Urinary bladder (tissue), 4 donors: Measurements from ENCODE around the gene ITGB1. TPM values are rescaled to one million over a fixed set of nuclear protein-coding genes. Genes with fewer than 3 reads are reported as not detected.
A peak's percentile ranks its signal among the peaks of the same experiment; 100 is the strongest.

Source experiments
- DNase-seq: peaks from one replicate; pipeline ENCODE4 v3.0.0-alpha.2; 2015; ENCODE audit errors: extremely low spot score
- H3K27ac ChIP-seq: one replicate; pipeline ENCODE4 v1.5.1; 2013; ENCODE audit warnings: low read depth, mild to moderate bottlenecking, moderate library complexity
- H3K36me3 ChIP-seq: one replicate; pipeline ENCODE4 v1.6.1; 2013; ENCODE audit warnings: mild to moderate bottlenecking, moderate library complexity; ENCODE audit not compliant: insufficient read depth
- H3K4me1 ChIP-seq: one replicate; pipeline ENCODE4 v1.6.1; 2013; ENCODE audit warnings: mild to moderate bottlenecking, moderate library complexity; ENCODE audit not compliant: insufficient read depth
- H3K4me3 ChIP-seq: one replicate; pipeline ENCODE4 v1.5.1; 2013; ENCODE audit warnings: low read depth, low read length
- WGBS: extraction: QIAGEN DNeasy Blood & Tissue Kit; methylation state at CpG from one replicate; pipeline ENCODE4 v1.1.7; 2013; 5-methylcytosine and 5-hydroxymethylcytosine counted together
- polyA plus RNA-seq: library from polyadenylated mRNA; stranded (reverse); fragments of 200-250 nt; gene quantifications from one replicate; pipeline ENCODE4 v1.2.3, GENCODE V29; 2013
- total RNA-seq: library from RNA; depleted of rRNA; stranded (reverse); fragments of >200 nt; gene quantifications from one replicate; pipeline ENCODE4 v1.2.3, GENCODE V29; 2014
- donor health status: healthy with polysubstance abuse.
- donor health status: healthy.

The ITGB1 gene
- total and polyA plus RNA-seq, 2 donors = 527 to 1,010 TPM

GRCh38 chr10:32955790-32956189 lies 2.2 kb downstream of the ITGB1 start:
- 16% methylated on average over 1 of the region's 1 CpG for WGBS
- no peak overlapping the region for H3K4me3 ChIP-seq
- no peaks in the 10 kb centered on the region for H3K4me1 ChIP-seq
- no peak overlapping the region for H3K27ac ChIP-seq
- no peaks in the 10 kb centered on the region for H3K36me3 ChIP-seq
- no peak for DNase-seq

DNA sequence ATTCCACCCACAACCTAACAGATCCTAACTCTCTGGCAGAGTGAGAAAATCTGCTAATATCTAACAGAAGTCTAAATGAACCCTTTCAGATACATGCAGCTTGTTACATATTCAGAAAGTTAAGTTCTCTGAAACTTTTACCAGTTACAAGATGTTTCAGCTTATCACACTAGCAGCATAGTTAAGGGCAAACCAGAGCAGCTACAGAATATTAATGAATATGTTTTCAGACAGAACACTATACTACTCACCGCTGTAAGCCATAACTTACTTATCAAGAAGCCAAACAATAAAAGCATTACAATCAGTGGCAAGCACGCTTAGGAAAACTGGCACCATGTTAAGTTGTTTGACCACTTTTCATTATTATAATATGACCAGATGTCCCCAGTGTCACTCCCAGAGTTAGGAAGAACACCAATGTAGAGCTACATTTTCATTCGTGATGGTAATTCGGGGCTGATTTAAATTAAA lies 2.7 kb downstream of the ITGB1 start:
- Histone ChIP-seq H3K4me1 (no peaks in the 10 kb centered on the region), H3K27ac (no peak overlapping the region), H3K4me3 (peak overlapping the region; percentile 18), H3K36me3 (no peaks in the 10 kb centered on the region)
- 33% methylated on average over 4 of the region's 4 CpGs for WGBS
- DNase-seq = no peak

DNA sequence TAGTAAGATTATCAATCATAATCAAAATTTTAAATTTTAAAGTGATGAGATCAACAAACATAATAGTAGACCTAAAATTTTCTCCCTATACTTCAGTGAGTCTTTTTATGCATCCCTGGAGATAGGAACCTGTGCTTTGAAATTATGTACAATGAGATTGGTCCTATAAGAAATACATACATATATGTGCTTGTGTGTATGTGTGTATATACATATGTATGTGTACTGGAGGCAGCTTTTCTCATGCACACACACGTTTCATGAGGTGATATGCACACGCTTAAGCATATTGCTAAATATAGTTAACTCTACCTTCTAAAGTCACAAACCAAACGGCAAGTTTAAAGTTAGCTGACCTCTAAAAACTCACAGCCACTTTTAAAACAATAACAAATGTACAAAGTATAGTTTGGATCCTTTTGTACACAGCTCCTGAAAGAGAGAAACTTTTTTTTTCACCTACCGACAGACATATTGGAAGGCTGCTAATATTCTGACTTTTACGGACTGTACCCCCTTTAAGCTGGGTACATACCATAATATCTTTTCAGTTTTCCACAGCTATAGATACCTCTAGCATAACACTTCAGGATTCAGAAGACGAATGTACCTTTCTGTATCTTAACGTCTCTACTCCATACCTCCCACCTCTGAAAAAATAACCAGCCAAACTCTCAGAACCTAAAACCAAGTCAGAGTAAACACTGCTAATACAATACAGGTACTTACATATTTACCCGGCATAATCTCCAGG lies 3.3 kb downstream of the ITGB1 start:
- H3K4me3 ChIP-seq = peak overlapping the region; percentile 18
- H3K27ac ChIP-seq = no peak overlapping the region
- no peak for DNase-seq
- WGBS = 37% methylated on average over 8 of the region's 8 CpGs
- H3K4me1 ChIP-seq = no peaks in the 10 kb centered on the region
- no peaks in the 10 kb centered on the region for H3K36me3 ChIP-seq

DNA sequence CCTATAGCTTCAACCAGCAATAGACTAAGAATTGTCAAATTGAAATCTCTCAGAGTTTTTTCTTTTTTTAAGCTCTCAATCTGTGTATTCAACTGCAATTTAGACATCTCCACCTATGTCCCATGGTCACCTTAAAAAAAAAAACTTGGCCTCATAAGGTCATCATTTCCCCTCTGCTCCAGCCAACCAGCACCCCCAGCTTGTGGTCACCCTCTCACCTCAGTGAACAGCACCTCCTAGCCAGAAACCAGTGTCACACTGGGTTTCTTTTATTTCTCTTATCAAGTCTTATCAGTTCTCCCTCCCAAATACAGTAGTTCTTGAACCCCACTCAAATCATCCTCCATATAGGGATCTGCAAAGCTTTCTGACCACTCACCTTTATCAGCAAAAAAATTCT lies 4.0 kb downstream of the ITGB1 start:
- Histone ChIP-seq H3K27ac (no peak overlapping the region), H3K4me3 (no peak overlapping the region), H3K4me1 (no peaks in the 10 kb centered on the region), H3K36me3 (no peaks in the 10 kb centered on the region)
- no peak for DNase-seq

DNA sequence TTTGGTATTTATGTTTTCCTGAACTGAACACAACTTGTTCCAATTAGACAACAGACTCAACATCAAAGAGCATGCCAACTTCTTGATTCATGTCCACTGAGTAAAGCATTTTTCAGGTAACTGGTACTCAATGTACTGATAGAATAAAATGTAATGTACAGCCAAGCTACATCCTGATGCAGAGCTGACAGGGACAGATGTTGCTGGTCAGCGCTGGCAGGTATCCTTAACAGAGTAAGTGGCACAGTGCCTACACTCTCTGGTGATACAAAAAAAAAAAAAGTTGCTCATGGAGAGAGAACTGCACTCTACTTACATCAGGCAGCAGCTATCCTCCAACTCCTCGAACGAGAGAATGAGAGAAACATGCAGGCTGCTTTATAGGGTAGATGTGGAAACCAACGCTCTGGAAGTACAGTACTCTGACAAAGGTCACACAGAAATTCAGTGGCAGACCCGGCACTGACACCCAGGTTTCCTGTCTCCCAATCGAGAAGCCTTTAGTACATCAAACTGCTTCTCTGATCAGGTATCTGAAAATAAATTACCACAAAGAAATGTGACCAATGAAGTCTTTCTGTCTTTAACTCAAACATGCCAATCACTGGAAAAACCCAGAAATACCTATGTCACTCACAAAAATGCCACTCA lies 4.6 kb downstream of the ITGB1 start:
- no peak overlapping the region for H3K27ac ChIP-seq
- DNase-seq = no peak
- H3K4me3 ChIP-seq = no peak overlapping the region
- no peaks in the 10 kb centered on the region for H3K4me1 ChIP-seq
- 33% methylated on average over 6 of the region's 6 CpGs for WGBS
- no peaks in the 10 kb centered on the region for H3K36me3 ChIP-seq

DNA sequence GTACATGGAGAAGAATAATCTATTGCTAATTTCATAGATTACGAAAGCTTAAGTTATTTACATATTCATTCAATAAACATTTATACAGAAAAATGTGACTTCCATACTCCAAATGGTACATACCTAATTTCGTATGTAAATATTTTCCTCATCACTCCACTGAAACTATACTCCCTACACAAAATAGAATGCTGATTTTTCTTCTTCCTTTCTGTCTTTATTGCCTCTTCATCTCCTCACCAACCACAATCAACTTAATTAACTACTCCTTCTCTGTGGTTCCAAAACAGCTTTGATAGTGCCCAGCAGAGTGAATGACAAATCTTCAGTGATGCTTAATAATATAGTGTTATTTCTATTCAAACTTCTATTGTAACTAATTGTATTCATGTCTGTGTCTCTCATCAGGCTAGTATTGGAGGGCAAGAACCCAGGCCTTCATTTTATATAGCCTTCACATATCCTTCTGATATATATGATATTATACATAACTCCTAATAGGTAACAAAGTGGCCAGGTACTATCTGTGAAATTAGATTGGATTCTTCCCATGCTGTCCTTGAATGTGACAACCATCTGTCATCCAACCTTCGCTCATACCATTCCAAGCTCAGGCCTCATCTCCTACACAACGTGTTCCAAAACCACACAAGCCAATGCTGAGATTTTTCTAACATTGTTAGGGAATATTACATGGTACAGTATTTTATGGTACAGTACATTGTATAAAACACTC lies 5.3 kb downstream of the ITGB1 start:
- no peaks in the 10 kb centered on the region for H3K4me1 ChIP-seq
- no peak for DNase-seq
- H3K4me3 ChIP-seq = no peak overlapping the region
- H3K36me3 ChIP-seq = no peaks in the 10 kb centered on the region
- WGBS = 77% methylated on average over 4 of the region's 4 CpGs
- no peak overlapping the region for H3K27ac ChIP-seq

- Histone ChIP-seq H3K36me3 (no peaks in the 10 kb centered on the region), H3K4me1 (no peaks in the 10 kb centered on the region), H3K4me3 (no peak overlapping the region), H3K27ac (no peak overlapping the region)
- no peak for DNase-seq
Measured at GRCh38 chr10:32952094-32952493, 5.9 kb downstream of the ITGB1 start.

DNA sequence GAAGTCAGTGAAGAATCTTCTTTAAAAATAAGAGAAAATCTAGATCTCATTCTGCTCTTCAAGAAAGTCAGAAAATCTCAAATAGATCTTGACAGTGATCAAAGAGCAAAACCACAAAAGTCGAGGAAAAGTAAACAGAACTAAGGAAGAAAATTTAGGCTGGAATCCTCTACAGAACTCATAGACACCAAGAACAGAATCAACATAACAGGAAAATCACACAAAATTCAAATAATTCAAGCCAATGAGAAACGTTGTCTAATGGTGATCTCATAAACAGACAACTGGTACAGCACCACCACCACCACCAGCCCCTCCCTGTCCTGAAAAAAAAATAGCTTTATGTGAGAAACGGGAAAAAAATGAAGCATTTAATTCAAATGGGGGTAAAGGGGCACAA lies 6.9 kb downstream of the ITGB1 start:
- Histone ChIP-seq H3K36me3 (no peaks in the 10 kb centered on the region), H3K27ac (no peak overlapping the region), H3K4me3 (no peak overlapping the region), H3K4me1 (no peaks in the 10 kb centered on the region)
- no peak for DNase-seq
- 25% methylated on average over 3 of the region's 3 CpGs for WGBS

DNA sequence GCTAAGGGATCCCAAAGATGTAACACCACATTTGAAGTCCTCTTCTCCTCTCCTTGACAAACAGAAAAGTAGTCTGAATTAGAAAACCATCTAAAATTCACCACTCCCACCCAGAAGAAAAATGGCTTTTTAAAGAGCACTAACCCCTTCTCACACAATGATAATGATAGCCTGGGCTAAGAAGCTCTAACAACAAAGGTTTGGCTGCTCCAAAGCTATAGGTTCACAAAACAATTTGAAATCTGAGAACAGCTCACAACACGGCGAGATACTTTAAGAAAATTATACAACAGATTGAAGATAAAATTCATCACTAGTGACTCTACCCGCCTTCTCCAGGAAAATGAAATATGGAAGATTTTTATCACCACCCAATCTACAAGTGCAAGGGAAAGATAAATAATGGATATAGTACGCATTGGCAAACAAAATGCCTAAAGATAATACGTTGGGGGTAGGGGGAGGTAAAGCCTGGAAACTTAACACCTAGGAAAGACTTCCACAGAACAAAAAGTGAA lies 7.4 kb downstream of the ITGB1 start:
- no peaks in the 10 kb centered on the region for H3K4me1 ChIP-seq
- H3K27ac ChIP-seq = no peak overlapping the region
- DNase-seq = no peak
- H3K4me3 ChIP-seq = no peak overlapping the region
- H3K36me3 ChIP-seq = no peaks in the 10 kb centered on the region
- 52% methylated on average over 5 of the region's 5 CpGs for WGBS

- no peak for DNase-seq
- no peaks in the 10 kb centered on the region for H3K4me1 ChIP-seq
- no peak overlapping the region for H3K4me3 ChIP-seq
- no peaks in the 10 kb centered on the region for H3K36me3 ChIP-seq
- H3K27ac ChIP-seq = no peak overlapping the region
Measured at GRCh38 chr10:32949221-32949678, 8.8 kb downstream of the ITGB1 start.

DNA sequence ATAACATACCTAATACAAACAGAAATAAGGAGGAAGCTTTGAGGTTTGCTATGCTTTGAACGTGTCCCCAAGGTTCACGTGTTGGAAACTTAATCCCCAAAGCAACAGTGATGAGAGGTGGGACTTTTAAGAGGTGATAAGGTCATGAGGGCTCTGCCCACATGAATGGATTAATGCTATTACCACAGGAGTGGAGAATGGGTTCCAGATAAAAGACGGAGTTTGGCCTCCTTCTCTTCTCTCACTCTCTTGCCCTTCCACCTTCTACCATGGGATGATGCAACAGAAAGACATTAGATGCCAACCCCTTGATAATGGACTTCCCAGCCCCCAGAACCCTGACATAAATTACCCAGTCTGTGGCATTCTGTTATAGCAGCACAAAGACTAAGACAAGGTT lies 9.6 kb downstream of the ITGB1 start:
- Histone ChIP-seq H3K4me3 (no peak overlapping the region), H3K4me1 (peaks cover 2% of the 10 kb centered on the region), H3K36me3 (no peaks in the 10 kb centered on the region), H3K27ac (no peak overlapping the region)
- no peak for DNase-seq
- WGBS = 41% methylated on average over 3 of the region's 3 CpGs

DNA sequence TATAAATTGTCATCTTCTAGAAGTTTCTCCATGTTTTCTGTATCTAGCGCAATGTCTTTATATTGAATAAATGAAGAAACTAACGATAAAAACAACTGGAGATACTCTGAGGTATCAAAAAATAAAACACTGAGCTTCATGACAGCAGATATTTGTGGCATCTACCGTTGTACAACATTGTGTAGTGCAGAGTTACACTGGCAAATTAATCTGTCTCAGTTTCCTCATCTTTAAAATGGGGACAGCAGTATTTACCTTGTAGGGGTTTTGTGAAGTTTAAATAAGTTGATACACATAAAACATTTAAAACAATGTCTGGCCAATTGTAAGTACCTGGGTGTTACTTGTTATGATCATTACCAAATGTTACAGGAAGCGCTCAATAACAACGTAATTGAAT lies 10.4 kb downstream of the ITGB1 start:
- no peak for DNase-seq
- 92% methylated on average over 5 of the region's 5 CpGs for WGBS
- Histone ChIP-seq H3K27ac (no peak overlapping the region), H3K36me3 (no peaks in the 10 kb centered on the region), H3K4me3 (no peak overlapping the region), H3K4me1 (peaks cover 2% of the 10 kb centered on the region)

- peaks cover 2% of the 10 kb centered on the region for H3K4me1 ChIP-seq
Measured at GRCh38 chr10:32946108-32946507, 11.9 kb downstream of the ITGB1 start.

More at GRCh38 chr10:32946108-32946507, 11.9 kb downstream of the ITGB1 start:
- Histone ChIP-seq H3K36me3 (no peaks in the 10 kb centered on the region), H3K4me3 (no peak overlapping the region), H3K27ac (no peak overlapping the region)
- WGBS = 88% methylated on average over 2 of the region's 2 CpGs
- DNase-seq = no peak
